GM12891 (cell line): ENCODE measurements around the gene AMDHD2.

Experiments
- POLR2A ChIP-seq: IDR thresholded peaks from 2 replicates; pipeline ENCODE4 v1.6.1; 2011; ENCODE audit warnings: low read depth, low read length, control low read depth
- POLR2AphosphoS5 ChIP-seq: IDR thresholded peaks from 2 replicates; pipeline ENCODE4 v1.6.1; 2011; ENCODE audit warnings: low read depth, low read length, control low read depth
- SPI1 ChIP-seq: IDR thresholded peaks from 2 replicates; pipeline ENCODE4 v1.6.1; 2011; ENCODE audit warnings: low read depth, low read length, control low read depth
- TAF1 ChIP-seq: IDR thresholded peaks from 2 replicates; pipeline ENCODE4 v1.6.1; 2011; ENCODE audit warnings: low read depth, low read length, control low read depth

- TF ChIP-seq POLR2A (no peak), TAF1 (no peak), POLR2AphosphoS5 (no peak), SPI1 (no peak)
Measured at GRCh38 chr16:2473999-2474876, 45.9 kb upstream of the AMDHD2 start.
